ENCODE data around the gene FYN.

FYN gene

GRCh38 chr6:111802720-111803330, 70.4 kb downstream of the FYN start:
- Histone ChIP-seq H3K36me3 (no peaks in the 10 kb centered on the region), H3K27ac (no peak overlapping the region), H3K27me3 (ENCODE audit: insufficient read depth, low read depth, severe bottlenecking) (no peaks in the 10 kb centered on the region), H3K4me3 (ENCODE audit: low read depth, low read length) (no peak overlapping the region), H3K9me3 (ENCODE audit: severe bottlenecking) (no peaks in the 10 kb centered on the region)
- DNase-seq = no peak
- no peak for TF ChIP-seq CTCF (IDR thresholded peaks at IDR 0.05; ENCODE audit: low read depth, low read length)

- no peaks in the 10 kb centered on the region for H3K9me3 ChIP-seq (ENCODE audit: severe bottlenecking)
- no peak for DNase-seq
- no peak for TF ChIP-seq CTCF (IDR thresholded peaks at IDR 0.05; ENCODE audit: low read depth, low read length)
- no peaks in the 10 kb centered on the region for H3K36me3 ChIP-seq
- no peak overlapping the region for H3K4me3 ChIP-seq (ENCODE audit: low read depth, low read length)
- H3K27me3 ChIP-seq (ENCODE audit: insufficient read depth, low read depth, severe bottlenecking) = no peaks in the 10 kb centered on the region
- H3K27ac ChIP-seq = no peak overlapping the region
Observed at GRCh38 chr6:111802015-111802414, 71.2 kb downstream of the FYN start.

- no peak for TF ChIP-seq CTCF (IDR thresholded peaks at IDR 0.05; ENCODE audit: low read depth, low read length)
- DNase-seq = no peak
Observed at GRCh38 chr6:111800821-111801220, 72.4 kb downstream of the FYN start.

GRCh38 chr6:111800259-111800765, 72.9 kb downstream of the FYN start:
- TF ChIP-seq CTCF (IDR thresholded peaks at IDR 0.05; ENCODE audit: low read depth, low read length) = no peak
- H3K9me3 ChIP-seq (ENCODE audit: severe bottlenecking) = no peaks in the 10 kb centered on the region
- H3K27ac ChIP-seq = no peak overlapping the region
- H3K4me3 ChIP-seq (ENCODE audit: low read depth, low read length) = no peak overlapping the region
- H3K27me3 ChIP-seq (ENCODE audit: insufficient read depth, low read depth, severe bottlenecking) = no peaks in the 10 kb centered on the region
- H3K36me3 ChIP-seq = no peaks in the 10 kb centered on the region
- no peak for DNase-seq

More at GRCh38 chr6:111800821-111801220, 72.4 kb downstream of the FYN start:
- Histone ChIP-seq H3K36me3 (no peaks in the 10 kb centered on the region), H3K9me3 (ENCODE audit: severe bottlenecking) (no peaks in the 10 kb centered on the region), H3K27ac (no peak overlapping the region), H3K27me3 (ENCODE audit: insufficient read depth, low read depth, severe bottlenecking) (no peaks in the 10 kb centered on the region), H3K4me3 (ENCODE audit: low read depth, low read length) (no peak overlapping the region)

GRCh38 chr6:111799576-111800258, 73.5 kb downstream of the FYN start:
- Histone ChIP-seq H3K27ac (no peak overlapping the region), H3K27me3 (ENCODE audit: insufficient read depth, low read depth, severe bottlenecking) (no peaks in the 10 kb centered on the region), H3K9me3 (ENCODE audit: severe bottlenecking) (no peaks in the 10 kb centered on the region), H3K4me3 (ENCODE audit: low read depth, low read length) (no peak overlapping the region), H3K36me3 (no peaks in the 10 kb centered on the region)
- no peak for DNase-seq
- peak; percentile 54 for TF ChIP-seq CTCF (IDR thresholded peaks at IDR 0.05; ENCODE audit: low read depth, low read length)
